Stomach (tissue), 9 donors: ENCODE results near the gene ATP2C1. TPM values are rescaled to one million over a fixed set of nuclear protein-coding genes. Genes with fewer than 3 reads are reported as not detected.

Source experiments
- DNase-seq, 2 donors: peaks; one replicate each; pipeline versions ENCODE4 v3.0.0 to v3.0.0-alpha.2; 2013 to 2019
- H3K27ac ChIP-seq, 5 donors: fragments of 200-600 bp in 4 of 5; sonication (generic) in 4 of 5; one replicate each; pipeline ENCODE4 v1.5.1; 2013 to 2019; ENCODE audit warnings: mild to moderate bottlenecking in 1 of 5, moderate library complexity in 1 of 5
- H3K27me3 ChIP-seq, 3 donors: fragments of 200-600 bp; sonication (generic); one replicate each; pipeline ENCODE4 v1.5.1; 2017 to 2019; ENCODE audit warnings: mixed run types in 1 of 3
- H3K36me3 ChIP-seq, 4 donors: fragments of 200-600 bp; sonication (generic); 1 replicate in 3 of 4; 2 replicates in 1 of 4; pipeline ENCODE4 v1.5.1; 2016 to 2019
- H3K4me1 ChIP-seq, 4 donors: fragments of 200-600 bp; sonication (generic); one replicate each; pipeline ENCODE4 v1.5.1; 2016 to 2019
- H3K4me3 ChIP-seq, 4 donors: fragments of 200-600 bp; sonication (generic) in 3 of 4; one replicate each; pipeline ENCODE4 v1.5.1; 2016 to 2019; ENCODE audit warnings: mild to moderate bottlenecking in 1 of 4
- H3K9me3 ChIP-seq, 4 donors: fragments of 200-600 bp; sonication (generic); one replicate each; pipeline ENCODE4 v1.5.1; 2016 to 2019
- CTCF ChIP-seq, 7 experiments: fragments of 450-650 bp in 4 of 7; fragments of 200-600 bp in 3 of 7; sonication (generic) in 3 of 7; IDR thresholded peaks; one replicate each; pipeline ENCODE4 v1.5.1; 2016 to 2019; ENCODE audit warnings: antibody characterized with exemption in 7 of 7, control low read depth in 2 of 7, mild to moderate bottlenecking in 1 of 7
- EP300 ChIP-seq: sonication (generic); formaldehyde crosslinking; IDR thresholded peaks from one replicate; pipeline ENCODE4 v1.6.1; 2017; ENCODE audit warnings: antibody characterized with exemption
- POLR2A ChIP-seq, 4 donors: fragments of 450-650 bp; IDR thresholded peaks; one replicate each; pipeline ENCODE4 v1.6.1; 2016; ENCODE audit warnings: antibody characterized with exemption in 4 of 4, control low read depth in 2 of 4, mild to moderate bottlenecking in 1 of 4, moderate library complexity in 1 of 4
- POLR2AphosphoS5 ChIP-seq, 3 donors: sonication (generic); formaldehyde crosslinking; IDR thresholded peaks; one replicate each; pipeline ENCODE4 v1.6.1; 2016; ENCODE audit warnings: antibody characterized with exemption in 3 of 3
- WGBS, 5 donors: extraction: QIAGEN DNeasy Blood & Tissue Kit in 3 of 5; methylation state at CpG; one replicate each; pipeline versions ENCODE4 v1.1.5 to v1.1.7; 2013 to 2018; 5-methylcytosine and 5-hydroxymethylcytosine counted together
- intact Hi-C: fragments of 100-400 bp; cut with DNase I; formaldehyde crosslinking; loops from one replicate; pipeline ENCODE4 v1.15.1; 2023; ENCODE audit warnings: low total_unique reads
- polyA plus RNA-seq, 3 donors: library from polyadenylated mRNA; stranded (reverse); fragments of 200-250 nt; gene quantifications; one replicate each; pipeline ENCODE4 v1.2.3, GENCODE V29; 2013
- total RNA-seq, 5 donors: library from RNA; depleted of rRNA; stranded (reverse); fragments of >200 nt; gene quantifications; one replicate each; pipeline versions ENCODE4 v1.1.0 to v1.2.3, GENCODE V29; 2014 to 2016
- donor health status: healthy with polysubstance abuse.
- donor health status: Bipolar disorder and iron deficiency.
- donor health status: healthy.

ATP2C1 gene
- total and polyA plus RNA-seq, 8 donors, result 10.5 to 114 (median 33.0) TPM

GRCh38 chr3:130960139-130960795 lies 66.4 kb downstream of the ATP2C1 start:
- WGBS, 5 donors, result 95 to 98% (median 97%) methylated on average over 5 of the region's 5 CpGs
- Histone ChIP-seq H3K36me3 (peaks cover 7 to 73% (median 71%) of the 10 kb centered on the region in 4 donors), H3K27ac (no peak overlapping the region), H3K9me3 (no peaks in the 10 kb centered on the region), H3K4me1 (no peaks in the 10 kb centered on the region), H3K4me3 (no peak overlapping the region), H3K27me3 (no peaks in the 10 kb centered on the region)
- TF ChIP-seq POLR2A (IDR thresholded peaks at IDR 0.05) (no peak), EP300 (no peak), CTCF (IDR thresholded peaks at IDR 0.05) (no peak), POLR2AphosphoS5 (IDR thresholded peaks at IDR 0.05) (no peak)
- no peak for DNase-seq
- intact Hi-C loops, result no loop called here

GRCh38 chr3:130961458-130961857 lies 67.6 kb downstream of the ATP2C1 start:
- no peaks in the 10 kb centered on the region for H3K4me1 ChIP-seq
- H3K9me3 ChIP-seq, result no peaks in the 10 kb centered on the region
- no peaks in the 10 kb centered on the region for H3K27me3 ChIP-seq
- intact Hi-C loops, result no loop called here
- H3K27ac ChIP-seq, result no peak overlapping the region
- H3K4me3 ChIP-seq, result no peak overlapping the region
- H3K36me3 ChIP-seq, result peaks cover 10 to 75% (median 72%) of the 10 kb centered on the region in 4 donors
- TF ChIP-seq EP300, result no peak
- TF ChIP-seq POLR2AphosphoS5 (IDR thresholded peaks at IDR 0.05), result no peak
- no peak for TF ChIP-seq POLR2A (IDR thresholded peaks at IDR 0.05)
- no peak for TF ChIP-seq CTCF (IDR thresholded peaks at IDR 0.05)
- DNase-seq, result no peak

- Histone ChIP-seq H3K4me3 (no peak overlapping the region), H3K27ac (no peak overlapping the region), H3K9me3 (no peaks in the 10 kb centered on the region), H3K36me3 (peaks cover 10 to 83% (median 79%) of the 10 kb centered on the region in 4 donors), H3K27me3 (no peaks in the 10 kb centered on the region), H3K4me1 (no peaks in the 10 kb centered on the region)
- WGBS, 5 donors, result 51 to 70% (median 62%) methylated on average over 2 of the region's 2 CpGs
- DNase-seq, result no peak
- TF ChIP-seq EP300, result no peak
- no peak for TF ChIP-seq POLR2AphosphoS5 (IDR thresholded peaks at IDR 0.05)
- TF ChIP-seq POLR2A (IDR thresholded peaks at IDR 0.05), result no peak
- TF ChIP-seq CTCF (IDR thresholded peaks at IDR 0.05), result no peak
- intact Hi-C loops, result no loop called here
Observed at GRCh38 chr3:130963444-130963843, 69.6 kb downstream of the ATP2C1 start.

GRCh38 chr3:130963878-130964277 lies 70.0 kb downstream of the ATP2C1 start:
- Histone ChIP-seq H3K36me3 (peaks cover 10 to 82% (median 81%) of the 10 kb centered on the region in 4 donors), H3K4me1 (no peaks in the 10 kb centered on the region)

More at GRCh38 chr3:130963878-130964277, 70.0 kb downstream of the ATP2C1 start:
- Histone ChIP-seq H3K27me3 (no peaks in the 10 kb centered on the region), H3K9me3 (no peaks in the 10 kb centered on the region), H3K4me3 (no peak overlapping the region), H3K27ac (no peak overlapping the region)
- no peak for TF ChIP-seq POLR2AphosphoS5 (IDR thresholded peaks at IDR 0.05)
- TF ChIP-seq POLR2A (IDR thresholded peaks at IDR 0.05), result no peak
- no peak for TF ChIP-seq EP300
- TF ChIP-seq CTCF (IDR thresholded peaks at IDR 0.05), result no peak
- intact Hi-C loops, result no loop called here
- DNase-seq, result peak in 1 of 2 donors; percentile 2
- 82 to 90% (median 87%) methylated on average over 3 of the region's 3 CpGs for WGBS, 5 donors
